DND-41 (cell line): ENCODE measurements around the gene SPSB4.
A peak's percentile ranks its signal among the peaks of the same experiment; 100 is the strongest.

Source experiments
- ATAC-seq: fragments of 200-7000 bp; cut with Tn5 transposase; 3 replicates; pipeline ENCODE4 v1.9.1; 2021; ENCODE audit warnings: low read depth; ENCODE audit not compliant: insufficient read depth
- DNase-seq: peaks from one replicate; pipeline ENCODE4 v3.0.0-alpha.2; 2020
- H2AFZ ChIP-seq: 2 replicates; pipeline ENCODE4 v1.6.0; 2012; ENCODE audit warnings: low read depth, low read length
- H3K27ac ChIP-seq: 2 replicates; pipeline ENCODE4 v1.5.1; 2012; ENCODE audit warnings: low read length, inconsistent platforms
- H3K27me3 ChIP-seq: fragments of 200-600 bp; sonication (generic); 2 replicates; pipeline ENCODE4 v1.6.0; 2012; ENCODE audit warnings: low read length, mild to moderate bottlenecking, inconsistent platforms; ENCODE audit not compliant: insufficient read depth, poor library complexity
- H3K36me3 ChIP-seq: 2 replicates; pipeline ENCODE4 v1.5.1; 2012; ENCODE audit warnings: low read length, inconsistent platforms; ENCODE audit not compliant: insufficient read depth
- H3K4me1 ChIP-seq: 2 replicates; pipeline ENCODE4 v1.5.1; 2012; ENCODE audit warnings: mild to moderate bottlenecking, low read length; ENCODE audit not compliant: insufficient read depth
- H3K4me2 ChIP-seq: 2 replicates; pipeline ENCODE4 v1.6.0; 2012; ENCODE audit warnings: mild to moderate bottlenecking, moderate library complexity, low read length, inconsistent platforms; ENCODE audit not compliant: insufficient read depth
- H3K4me3 ChIP-seq, 2 experiments: fragments of 200-600 bp in 1 of 2; shearing (Covaris generic) in 1 of 2; 2 replicates each; pipeline ENCODE4 v1.5.1; 2012 to 2016; ENCODE audit warnings: inconsistent platforms in 2 of 2, low read length in 2 of 2, mild to moderate bottlenecking in 2 of 2, low read depth in 1 of 2, moderate library complexity in 1 of 2
- H3K79me2 ChIP-seq: 2 replicates; pipeline ENCODE4 v1.6.0; 2012; ENCODE audit warnings: low read length, inconsistent platforms; ENCODE audit not compliant: insufficient read depth
- H3K9ac ChIP-seq: 2 replicates; pipeline ENCODE4 v1.6.0; 2012; ENCODE audit warnings: low read depth, mild to moderate bottlenecking, inconsistent platforms, low read length, moderate library complexity
- H3K9me3 ChIP-seq: 2 replicates; pipeline ENCODE4 v1.5.1; 2012; ENCODE audit warnings: low read length, moderate library complexity, mild to moderate bottlenecking, inconsistent platforms; ENCODE audit not compliant: insufficient read depth, severe bottlenecking
- H4K20me1 ChIP-seq: 2 replicates; pipeline ENCODE4 v1.6.0; 2012; ENCODE audit warnings: low read length; ENCODE audit not compliant: insufficient read depth
- EZH2 ChIP-seq: IDR thresholded peaks from 3 replicates; pipeline ENCODE4 v1.6.1; 2012; ENCODE audit warnings: borderline replicate concordance, low read depth, mild to moderate bottlenecking, moderate library complexity, low read length, inconsistent platforms; ENCODE audit not compliant: severe bottlenecking
- TF ChIP-seq, protein P1 (sequence below): IDR thresholded peaks from 2 replicates; pipeline ENCODE4 v1.5.1; 2012; ENCODE audit warnings: borderline replicate concordance, low read length, moderate library complexity, mild to moderate bottlenecking; ENCODE audit not compliant: poor library complexity, severe bottlenecking; ENCODE audit errors: extremely low read depth

The SPSB4 gene

GRCh38 chr3:141059816-141060215 lies 8.7 kb downstream of the SPSB4 start:
- Histone ChIP-seq H3K79me2 (peaks cover 78% of the 10 kb centered on the region), H3K9me3 (peaks cover 4% of the 10 kb centered on the region), H4K20me1 (peaks cover 9% of the 10 kb centered on the region), H3K27ac (no peak overlapping the region), H3K4me1 (peaks cover 25% of the 10 kb centered on the region), H3K36me3 (peaks cover 10% of the 10 kb centered on the region; the same call in 1 of the 2 replicates), H3K4me2 (no peak overlapping the region), H2AFZ (no peak overlapping the region), H3K27me3 (no peaks in the 10 kb centered on the region), H3K4me3 (no peak overlapping the region), H3K9ac (no peak overlapping the region)
- ATAC-seq (no peak), DNase-seq (no peak)
- TF ChIP-seq, protein P1, sequence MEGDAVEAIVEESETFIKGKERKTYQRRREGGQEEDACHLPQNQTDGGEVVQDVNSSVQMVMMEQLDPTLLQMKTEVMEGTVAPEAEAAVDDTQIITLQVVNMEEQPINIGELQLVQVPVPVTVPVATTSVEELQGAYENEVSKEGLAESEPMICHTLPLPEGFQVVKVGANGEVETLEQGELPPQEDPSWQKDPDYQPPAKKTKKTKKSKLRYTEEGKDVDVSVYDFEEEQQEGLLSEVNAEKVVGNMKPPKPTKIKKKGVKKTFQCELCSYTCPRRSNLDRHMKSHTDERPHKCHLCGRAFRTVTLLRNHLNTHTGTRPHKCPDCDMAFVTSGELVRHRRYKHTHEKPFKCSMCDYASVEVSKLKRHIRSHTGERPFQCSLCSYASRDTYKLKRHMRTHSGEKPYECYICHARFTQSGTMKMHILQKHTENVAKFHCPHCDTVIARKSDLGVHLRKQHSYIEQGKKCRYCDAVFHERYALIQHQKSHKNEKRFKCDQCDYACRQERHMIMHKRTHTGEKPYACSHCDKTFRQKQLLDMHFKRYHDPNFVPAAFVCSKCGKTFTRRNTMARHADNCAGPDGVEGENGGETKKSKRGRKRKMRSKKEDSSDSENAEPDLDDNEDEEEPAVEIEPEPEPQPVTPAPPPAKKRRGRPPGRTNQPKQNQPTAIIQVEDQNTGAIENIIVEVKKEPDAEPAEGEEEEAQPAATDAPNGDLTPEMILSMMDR, result no peak
- no peak for TF ChIP-seq EZH2

DNA sequence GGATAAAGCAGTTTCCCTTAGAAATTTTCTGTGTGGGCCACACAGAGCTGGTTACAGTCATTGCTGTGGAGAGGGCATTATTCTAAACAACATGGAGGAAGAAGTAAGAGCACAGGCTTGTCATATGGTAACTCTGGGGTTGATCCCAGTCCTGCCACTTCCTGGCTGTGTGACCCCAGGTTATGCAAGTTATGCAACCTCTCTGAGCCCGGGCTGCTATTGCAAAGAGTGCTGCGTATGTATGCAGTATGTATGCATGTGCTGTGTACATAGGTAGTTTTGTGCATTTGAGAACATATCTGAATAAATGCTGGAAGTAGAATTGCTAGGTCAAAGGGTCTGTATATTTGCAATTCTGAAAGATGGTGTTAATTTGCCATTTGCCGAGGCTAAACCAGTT lies 9.2 kb downstream of the SPSB4 start:
- no peak overlapping the region for H3K9ac ChIP-seq
- H3K36me3 ChIP-seq, result peaks cover 11% of the 10 kb centered on the region; the same call in 1 of the 2 replicates
- no peak for ATAC-seq
- H3K79me2 ChIP-seq, result peaks cover 78% of the 10 kb centered on the region
- H3K27me3 ChIP-seq, result no peaks in the 10 kb centered on the region
- no peak overlapping the region for H3K4me2 ChIP-seq
- H2AFZ ChIP-seq, result no peak overlapping the region
- no peak overlapping the region for H3K4me3 ChIP-seq
- H3K27ac ChIP-seq, result no peak overlapping the region
- peaks cover 6% of the 10 kb centered on the region; the same call in 1 of the 2 replicates for H4K20me1 ChIP-seq
- peaks cover 4% of the 10 kb centered on the region for H3K9me3 ChIP-seq
- peaks cover 29% of the 10 kb centered on the region for H3K4me1 ChIP-seq
- TF ChIP-seq EZH2, result no peak
- TF ChIP-seq, protein P1, result no peak
- DNase-seq, result no peak

- H3K4me1 ChIP-seq, result peaks cover 29% of the 10 kb centered on the region
- peak; percentile 100 for ATAC-seq
- TF ChIP-seq EZH2, result no peak
- TF ChIP-seq, protein P1, result no peak
- H3K79me2 ChIP-seq, result peaks cover 55% of the 10 kb centered on the region
- H4K20me1 ChIP-seq, result no peaks in the 10 kb centered on the region
- H3K9ac ChIP-seq, result peak overlapping the region; percentile 46
- peak overlapping the region; percentile 64 for H3K4me2 ChIP-seq
- peak overlapping the region; percentile 59 for H2AFZ ChIP-seq
- H3K27ac ChIP-seq, result peak overlapping the region; percentile 80
- peaks cover 35% of the 10 kb centered on the region for H3K36me3 ChIP-seq
- peaks cover 1% of the 10 kb centered on the region for H3K9me3 ChIP-seq
- H3K27me3 ChIP-seq, result no peaks in the 10 kb centered on the region
- H3K4me3 ChIP-seq, result peak overlapping the region in 1 of 2 experiments; percentile 45; a peak in 2 of 4 replicates
- peak; percentile 77 for DNase-seq
Observed at GRCh38 chr3:141063831-141064230, 12.7 kb downstream of the SPSB4 start.
